Panc1 (cell line): ENCODE data around the gene BICRAL. TPM values are rescaled to one million over a fixed set of nuclear protein-coding genes. Genes with fewer than 3 reads are reported as not detected.

Experiments used
- ATAC-seq: fragments of 200-7000 bp; cut with Tn5 transposase; 2 replicates; pipeline ENCODE4 v1.9.1; 2020; ENCODE audit warnings: mild to moderate bottlenecking, moderate library complexity
- BruUV-seq: library from RNA; stranded (reverse); fragments of 400-500 nt; replicated peaks from 2 replicates; lab custom pipeline; 2021; lab: Mats Ljungman, UMichigan
- CTCF ChIA-PET: fragments of 300-600 bp; sonication (Branson Sonifier 250); formaldehyde crosslinking; loops from one replicate; lab custom pipeline; 2022; ENCODE audit warnings: antibody characterized with exemption; lab: Charles Lee
- POLR2A ChIA-PET: fragments of 300-600 bp; sonication (Branson Sonifier 250); formaldehyde crosslinking; loops from one replicate; lab custom pipeline; 2022; ENCODE audit warnings: antibody characterized with exemption; lab: Charles Lee
- DNase-seq: peaks from one replicate; pipeline ENCODE4 v3.0.0-alpha.2; 2010; ENCODE audit warnings: low read depth, low spot score
- H3K27ac ChIP-seq: 2 replicates; pipeline ENCODE4 v1.5.1; 2011; ENCODE audit warnings: mild to moderate bottlenecking, low read length, inconsistent platforms
- H3K27me3 ChIP-seq: fragments of 200-500 bp; sonication (Bioruptor generic); 2 replicates; pipeline ENCODE4 v1.6.0; 2014; ENCODE audit warnings: low read length, inconsistent platforms; ENCODE audit not compliant: control insufficient read depth, insufficient read depth
- H3K36me3 ChIP-seq: fragments of 200-500 bp; sonication (Bioruptor generic); 2 replicates; pipeline ENCODE4 v1.5.1; 2014; ENCODE audit warnings: inconsistent platforms, mild to moderate bottlenecking, low read length, moderate library complexity; ENCODE audit not compliant: control insufficient read depth, insufficient read depth
- H3K4me1 ChIP-seq: 2 replicates; pipeline ENCODE4 v1.5.1; 2011; ENCODE audit warnings: inconsistent platforms, mild to moderate bottlenecking, low read length, moderate library complexity; ENCODE audit not compliant: control insufficient read depth, insufficient read depth
- H3K4me3 ChIP-seq, 2 experiments: 2 replicates each; pipeline ENCODE4 v1.5.1; 2011 to 2012; ENCODE audit warnings: low read depth in 2 of 2, low read length in 2 of 2, mild to moderate bottlenecking in 2 of 2, inconsistent platforms in 1 of 2, moderate library complexity in 1 of 2
- H3K9me3 ChIP-seq: fragments of 200-500 bp; sonication (Bioruptor generic); 2 replicates; pipeline ENCODE4 v1.5.1; 2014; ENCODE audit warnings: low read depth, mild to moderate bottlenecking, inconsistent platforms, low read length, moderate library complexity; ENCODE audit not compliant: control insufficient read depth, insufficient read depth
- POLR2AphosphoS5 ChIP-seq: IDR thresholded peaks from 2 replicates; pipeline ENCODE4 v1.6.1; 2012; ENCODE audit warnings: mild to moderate bottlenecking, low read depth, low read length, moderate library complexity
- SIN3A ChIP-seq: IDR thresholded peaks from 2 replicates; pipeline ENCODE4 v1.6.1; 2012; ENCODE audit warnings: low read depth, mild to moderate bottlenecking, low read length, moderate library complexity, borderline replicate concordance; ENCODE audit not compliant: insufficient read depth
- TCF7L2 ChIP-seq: IDR thresholded peaks from 2 replicates; pipeline ENCODE4 v1.6.1; 2011; ENCODE audit warnings: mild to moderate bottlenecking, low read depth, low read length, inconsistent platforms
- in situ Hi-C: cut with HindIII; loops from 2 replicates; pipeline ENCODE4 v1.10.0; 2016; ENCODE audit warnings: low sequenced_read_pairs, low pct_unique_long_range_greater_than_20kb
- intact Hi-C: fragments of 100-400 bp; cut with micrococcal nuclease; formaldehyde crosslinking; loops from one replicate; pipeline ENCODE4 v1.10.0; 2022; ENCODE audit not compliant: unreplicated experiment
- total RNA-seq: library from RNA; stranded (reverse); gene quantifications from one replicate; pipeline ENCODE4 v1.2.1, GENCODE V29; 2021; ENCODE audit not compliant: unreplicated experiment
- TF ChIP-seq, protein P1 (sequence below): fragments of 450-650 bp; IDR thresholded peaks from 2 replicates; pipeline ENCODE4 v1.5.1; 2017; ENCODE audit warnings: mild to moderate bottlenecking
- TF ChIP-seq, protein P2 (sequence below), 2 experiments: IDR thresholded peaks; 2 replicates each; pipeline ENCODE4 v1.6.1; 2011 to 2012; ENCODE audit warnings: low read depth in 2 of 2, control low read depth in 1 of 2, low read length in 1 of 2, mild to moderate bottlenecking in 1 of 2, moderate library complexity in 1 of 2; ENCODE audit not compliant: insufficient read depth in 1 of 2

The BICRAL gene
- total RNA-seq, 1 experiment from 2014 or later = 12.9 TPM

DNA sequence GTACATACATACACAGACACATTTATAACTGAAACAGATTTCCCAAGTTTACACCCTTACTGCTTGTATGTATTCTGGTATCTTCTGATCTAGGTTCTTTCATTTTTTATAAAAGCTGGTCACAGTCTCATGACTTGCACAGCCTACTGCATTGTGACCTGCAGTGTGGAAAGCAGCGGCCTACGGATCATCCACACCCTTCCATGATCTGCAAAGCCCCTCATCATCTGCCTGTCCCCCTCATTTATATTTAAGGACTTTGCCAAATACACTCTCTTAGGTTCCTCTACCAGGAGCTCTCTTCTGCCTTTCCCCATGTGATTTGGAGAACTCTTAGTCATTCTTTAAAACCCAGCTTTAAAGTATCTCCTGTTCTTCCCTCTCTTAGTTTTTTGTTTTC lies 12.0 kb upstream of the BICRAL start:
- TF ChIP-seq POLR2AphosphoS5 = no peak
- TF ChIP-seq, protein P1, sequence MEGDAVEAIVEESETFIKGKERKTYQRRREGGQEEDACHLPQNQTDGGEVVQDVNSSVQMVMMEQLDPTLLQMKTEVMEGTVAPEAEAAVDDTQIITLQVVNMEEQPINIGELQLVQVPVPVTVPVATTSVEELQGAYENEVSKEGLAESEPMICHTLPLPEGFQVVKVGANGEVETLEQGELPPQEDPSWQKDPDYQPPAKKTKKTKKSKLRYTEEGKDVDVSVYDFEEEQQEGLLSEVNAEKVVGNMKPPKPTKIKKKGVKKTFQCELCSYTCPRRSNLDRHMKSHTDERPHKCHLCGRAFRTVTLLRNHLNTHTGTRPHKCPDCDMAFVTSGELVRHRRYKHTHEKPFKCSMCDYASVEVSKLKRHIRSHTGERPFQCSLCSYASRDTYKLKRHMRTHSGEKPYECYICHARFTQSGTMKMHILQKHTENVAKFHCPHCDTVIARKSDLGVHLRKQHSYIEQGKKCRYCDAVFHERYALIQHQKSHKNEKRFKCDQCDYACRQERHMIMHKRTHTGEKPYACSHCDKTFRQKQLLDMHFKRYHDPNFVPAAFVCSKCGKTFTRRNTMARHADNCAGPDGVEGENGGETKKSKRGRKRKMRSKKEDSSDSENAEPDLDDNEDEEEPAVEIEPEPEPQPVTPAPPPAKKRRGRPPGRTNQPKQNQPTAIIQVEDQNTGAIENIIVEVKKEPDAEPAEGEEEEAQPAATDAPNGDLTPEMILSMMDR = no peak
- TF ChIP-seq SIN3A = no peak
- TF ChIP-seq, protein P2, sequence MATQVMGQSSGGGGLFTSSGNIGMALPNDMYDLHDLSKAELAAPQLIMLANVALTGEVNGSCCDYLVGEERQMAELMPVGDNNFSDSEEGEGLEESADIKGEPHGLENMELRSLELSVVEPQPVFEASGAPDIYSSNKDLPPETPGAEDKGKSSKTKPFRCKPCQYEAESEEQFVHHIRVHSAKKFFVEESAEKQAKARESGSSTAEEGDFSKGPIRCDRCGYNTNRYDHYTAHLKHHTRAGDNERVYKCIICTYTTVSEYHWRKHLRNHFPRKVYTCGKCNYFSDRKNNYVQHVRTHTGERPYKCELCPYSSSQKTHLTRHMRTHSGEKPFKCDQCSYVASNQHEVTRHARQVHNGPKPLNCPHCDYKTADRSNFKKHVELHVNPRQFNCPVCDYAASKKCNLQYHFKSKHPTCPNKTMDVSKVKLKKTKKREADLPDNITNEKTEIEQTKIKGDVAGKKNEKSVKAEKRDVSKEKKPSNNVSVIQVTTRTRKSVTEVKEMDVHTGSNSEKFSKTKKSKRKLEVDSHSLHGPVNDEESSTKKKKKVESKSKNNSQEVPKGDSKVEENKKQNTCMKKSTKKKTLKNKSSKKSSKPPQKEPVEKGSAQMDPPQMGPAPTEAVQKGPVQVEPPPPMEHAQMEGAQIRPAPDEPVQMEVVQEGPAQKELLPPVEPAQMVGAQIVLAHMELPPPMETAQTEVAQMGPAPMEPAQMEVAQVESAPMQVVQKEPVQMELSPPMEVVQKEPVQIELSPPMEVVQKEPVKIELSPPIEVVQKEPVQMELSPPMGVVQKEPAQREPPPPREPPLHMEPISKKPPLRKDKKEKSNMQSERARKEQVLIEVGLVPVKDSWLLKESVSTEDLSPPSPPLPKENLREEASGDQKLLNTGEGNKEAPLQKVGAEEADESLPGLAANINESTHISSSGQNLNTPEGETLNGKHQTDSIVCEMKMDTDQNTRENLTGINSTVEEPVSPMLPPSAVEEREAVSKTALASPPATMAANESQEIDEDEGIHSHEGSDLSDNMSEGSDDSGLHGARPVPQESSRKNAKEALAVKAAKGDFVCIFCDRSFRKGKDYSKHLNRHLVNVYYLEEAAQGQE (IDR thresholded peaks at IDR 0.05; ENCODE audit: insufficient read depth in 1 of 2, low read depth in 2 of 2, low read length in 1 of 2) = no peak
- TF ChIP-seq TCF7L2 = no peak
- no peak overlapping the region for H3K27ac ChIP-seq
- POLR2A ChIA-PET = interaction anchor here (0.5 to 0.6 kb wide), 3 partner anchors 7 to 317 kb away, joined by 3 to 8 read pairs (median 4); no protein-coding TSS in a partner anchor
- no peak for DNase-seq
- no peak for ATAC-seq
- BruUV-seq = no TSS peak
- intact Hi-C loops (no loop called here), in situ Hi-C loops (no loop called here)
- no peaks in the 10 kb centered on the region for H3K9me3 ChIP-seq
- H3K36me3 ChIP-seq = no peaks in the 10 kb centered on the region
- CTCF ChIA-PET = interaction anchor here (0.6 kb wide), 1 partner anchor 639 kb away, joined by 6 read pairs; no protein-coding TSS in a partner anchor
- no peak overlapping the region for H3K4me3 ChIP-seq
- peaks cover 13% of the 10 kb centered on the region for H3K4me1 ChIP-seq
- no peaks in the 10 kb centered on the region for H3K27me3 ChIP-seq

- DNase-seq (no peak), ATAC-seq (no peak)
- ChIA-PET CTCF (no interaction called here), POLR2A (no interaction called here)
- H3K27ac ChIP-seq = no peak overlapping the region
- no peaks in the 10 kb centered on the region for H3K9me3 ChIP-seq
- intact Hi-C loops = no loop called here
- TF ChIP-seq TCF7L2 (no peak), SIN3A (no peak), POLR2AphosphoS5 (no peak)
- TF ChIP-seq, protein P1 = no peak
- TF ChIP-seq, protein P2 (IDR thresholded peaks at IDR 0.05; ENCODE audit: insufficient read depth in 1 of 2, low read depth in 2 of 2, low read length in 1 of 2) = no peak
- no peak overlapping the region for H3K4me3 ChIP-seq
- in situ Hi-C loops = no loop called here
- no peaks in the 10 kb centered on the region for H3K27me3 ChIP-seq
- H3K36me3 ChIP-seq = no peaks in the 10 kb centered on the region
- no TSS peak for BruUV-seq
- peaks cover 3% of the 10 kb centered on the region; the same call in 1 of the 2 replicates for H3K4me1 ChIP-seq
These were observed 10.1 kb upstream of the BICRAL start for GRCh38 chr6:42771741-42772100.
